H1 (cell line): ENCODE measurements around the gene FAHD1. TPM values are rescaled to one million over a fixed set of nuclear protein-coding genes. Genes with fewer than 3 reads are reported as not detected.

Source experiments
- CTCF ChIA-PET: fragments of 300-600 bp; sonication (Branson Sonifier 250); formaldehyde crosslinking; loops from one replicate; lab custom pipeline; 2021; ENCODE audit not compliant: partially characterized antibody; lab: Charles Lee
- POLR2A ChIA-PET: fragments of 300-600 bp; sonication (Branson Sonifier 250); formaldehyde crosslinking; loops from one replicate; lab custom pipeline; 2021; ENCODE audit warnings: inconsistent platforms; ENCODE audit not compliant: partially characterized antibody; lab: Charles Lee
- DNase-seq, 2 experiments: peaks; one replicate each; pipeline versions ENCODE4 v3.0.0 to v3.0.0-alpha.2; 2010 to 2022; ENCODE audit warnings: low spot score in 2 of 2, low read depth in 1 of 2, mixed read lengths in 1 of 2
- FAIRE-seq: peaks from 2 replicates; lab custom pipeline; 2011; peaks lifted over from hg19 to GRCh38; lab: Jason Lieb, UNC
- H2AFZ ChIP-seq: 2 replicates; pipeline ENCODE4 v1.8.1; 2012; ENCODE audit warnings: low read length, inconsistent platforms
- H2AK5ac ChIP-seq: 2 replicates; pipeline ENCODE4 v1.6.1; 2013; ENCODE audit warnings: low read depth, low read length
- H2BK120ac ChIP-seq: replicated peaks from 2 replicates; pipeline ENCODE3; 2013; ENCODE audit warnings: low read depth, low read length, inconsistent platforms
- H2BK12ac ChIP-seq: 2 replicates; pipeline ENCODE4 v1.6.1; 2013; ENCODE audit warnings: low read depth, low read length
- H2BK15ac ChIP-seq: 2 replicates; pipeline ENCODE4 v1.6.1; 2013; ENCODE audit warnings: low read length
- H2BK20ac ChIP-seq: 2 replicates; pipeline ENCODE4 v1.6.1; 2013; ENCODE audit warnings: low read length
- H2BK5ac ChIP-seq: 2 replicates; pipeline ENCODE4 v1.6.1; 2013; ENCODE audit warnings: low read depth, low read length
- H3K14ac ChIP-seq: 2 replicates; pipeline ENCODE4 v1.6.1; 2013; ENCODE audit warnings: inconsistent platforms; ENCODE audit not compliant: insufficient read length
- H3K18ac ChIP-seq: 2 replicates; pipeline ENCODE4 v1.6.1; 2013; ENCODE audit warnings: low read length; ENCODE audit errors: extremely low read depth
- H3K23ac ChIP-seq: 2 replicates; pipeline ENCODE4 v1.6.1; 2013; ENCODE audit warnings: inconsistent platforms; ENCODE audit not compliant: insufficient read length
- H3K23me2 ChIP-seq: 2 replicates; pipeline ENCODE4 v1.6.1; 2013; ENCODE audit warnings: low read depth, low read length
- H3K27ac ChIP-seq: 2 replicates; pipeline ENCODE4 v1.6.1; 2011; ENCODE audit warnings: low read depth, low read length, inconsistent platforms
- H3K27me3 ChIP-seq, 4 experiments: replicated peaks in 1 of 4; 1 replicate in 1 of 4; 2 replicates in 3 of 4; pipeline versions ENCODE4 v1.6.1 to v1.8.1; 2011 to 2013; ENCODE audit warnings: low read length in 3 of 4, mild to moderate bottlenecking in 3 of 4, inconsistent platforms in 2 of 4, mixed read lengths in 2 of 4, moderate library complexity in 1 of 4; ENCODE audit not compliant: control insufficient read depth in 3 of 4, insufficient read depth in 3 of 4; ENCODE audit errors: extremely low read depth in 1 of 4
- H3K36me3 ChIP-seq, 4 experiments: 2 replicates each; pipeline versions ENCODE4 v1.6.1 to v1.8.1; 2011 to 2013; ENCODE audit warnings: mild to moderate bottlenecking in 4 of 4, low read length in 3 of 4, moderate library complexity in 2 of 4, control low read depth in 1 of 4, inconsistent platforms in 1 of 4; ENCODE audit not compliant: insufficient read depth in 4 of 4, control insufficient read depth in 2 of 4
- H3K4ac ChIP-seq: replicated peaks from 2 replicates; pipeline ENCODE3; 2013; ENCODE audit warnings: low read length, low read depth, mixed read lengths, inconsistent platforms; ENCODE audit not compliant: insufficient read length
- H3K4me1 ChIP-seq, 4 experiments: replicated peaks in 1 of 4; 1 replicate in 1 of 4; 2 replicates in 3 of 4; pipeline versions ENCODE4 v1.6.1 to v1.8.1; 2011 to 2013; ENCODE audit warnings: low read length in 3 of 4, inconsistent platforms in 2 of 4, mixed read lengths in 1 of 4; ENCODE audit not compliant: insufficient read depth in 4 of 4, control insufficient read depth in 3 of 4
- H3K4me2 ChIP-seq, 2 experiments: 2 replicates each; pipeline versions ENCODE4 v1.6.1 to v1.8.1; 2011 to 2013; ENCODE audit warnings: low read depth in 2 of 2, low read length in 2 of 2, control low read depth in 1 of 2, inconsistent platforms in 1 of 2, mild to moderate bottlenecking in 1 of 2; ENCODE audit not compliant: insufficient read depth in 1 of 2
- H3K4me3 ChIP-seq, 4 experiments: fragments of 200-600, 300-600 bp in 1 of 4; sonication (generic), shearing (Covaris generic), sonication (Bioruptor Twin) in 1 of 4; 2 replicates each; pipeline versions ENCODE4 v1.5.1 to v1.8.1; 2011 to 2016; ENCODE audit warnings: low read length in 4 of 4, low read depth in 3 of 4, control low read depth in 2 of 4, inconsistent platforms in 2 of 4, mild to moderate bottlenecking in 2 of 4, mixed read lengths in 1 of 4, moderate library complexity in 1 of 4; ENCODE audit not compliant: insufficient read depth in 2 of 4; ENCODE audit errors: extremely low read depth in 1 of 4
- H3K56ac ChIP-seq: replicated peaks from 2 replicates; pipeline ENCODE3; 2013; ENCODE audit warnings: low read depth, mild to moderate bottlenecking, mixed read lengths, low read length, inconsistent platforms; ENCODE audit not compliant: insufficient read length
- H3K79me1 ChIP-seq: 2 replicates; pipeline ENCODE4 v1.6.1; 2013; ENCODE audit warnings: low read depth, low read length, control low read depth
- H3K79me2 ChIP-seq, 2 experiments: 2 replicates each; pipeline versions ENCODE4 v1.6.1 to v1.8.1; 2012 to 2013; ENCODE audit warnings: low read length in 2 of 2, mild to moderate bottlenecking in 2 of 2, inconsistent platforms in 1 of 2; ENCODE audit not compliant: insufficient read depth in 2 of 2, control insufficient read depth in 1 of 2
- H3K9ac ChIP-seq, 4 experiments: replicated peaks in 1 of 4; 1 replicate in 1 of 4; 2 replicates in 3 of 4; pipeline versions ENCODE4 v1.6.1 to v1.8.1; 2011 to 2013; ENCODE audit warnings: low read depth in 3 of 4, low read length in 3 of 4, control low read depth in 2 of 4, mild to moderate bottlenecking in 2 of 4, moderate library complexity in 2 of 4, inconsistent platforms in 1 of 4; ENCODE audit errors: extremely low read depth in 1 of 4
- H3K9me3 ChIP-seq, 2 experiments: 2 replicates each; pipeline versions ENCODE4 v1.6.1 to v1.8.1; 2012 to 2013; ENCODE audit warnings: mild to moderate bottlenecking in 2 of 2, moderate library complexity in 2 of 2, control low read depth in 1 of 2, inconsistent platforms in 1 of 2, low read depth in 1 of 2, low read length in 1 of 2, mixed read lengths in 1 of 2; ENCODE audit not compliant: insufficient read depth in 2 of 2
- H4K20me1 ChIP-seq, 2 experiments: replicated peaks in 1 of 2; 2 replicates each; pipeline versions ENCODE3 to v1.8.1; 2011 to 2013; ENCODE audit warnings: inconsistent platforms in 2 of 2, low read length in 2 of 2, mild to moderate bottlenecking in 1 of 2; ENCODE audit not compliant: insufficient read depth in 2 of 2, control insufficient read depth in 1 of 2
- H4K5ac ChIP-seq: 2 replicates; pipeline ENCODE4 v1.6.1; 2013; ENCODE audit warnings: low read length, low read depth, mixed read lengths, inconsistent platforms; ENCODE audit not compliant: insufficient read length
- H4K8ac ChIP-seq: 2 replicates; pipeline ENCODE4 v1.8.0; 2013; ENCODE audit warnings: mild to moderate bottlenecking, moderate library complexity, low read length, inconsistent platforms; ENCODE audit not compliant: insufficient read depth; ENCODE audit errors: extremely low read depth
- H4K91ac ChIP-seq: replicated peaks from 2 replicates; pipeline ENCODE3; 2013; ENCODE audit warnings: low read length, mixed read lengths, inconsistent platforms; ENCODE audit not compliant: insufficient read length
- E2F6 ChIP-seq: IDR thresholded peaks from 2 replicates; pipeline ENCODE4 v1.6.1; 2012; ENCODE audit warnings: inconsistent platforms
- KDM5A ChIP-seq: fragments of 200-600 bp; IDR thresholded peaks from 2 replicates; pipeline ENCODE4 v1.7.1; 2012; ENCODE audit warnings: mild to moderate bottlenecking, low read length, inconsistent platforms, mixed read lengths
- MAX ChIP-seq: IDR thresholded peaks from 2 replicates; pipeline ENCODE4 v1.6.1; 2012; ENCODE audit warnings: inconsistent platforms
- RAD21 ChIP-seq, 2 experiments: IDR thresholded peaks in 1 of 2; conservative IDR thresholded peaks in 1 of 2; 2 replicates each; pipeline ENCODE4 v1.6.1; 2011; ENCODE audit warnings: low read depth in 2 of 2, low read length in 2 of 2, improper control_type of control experiment in 1 of 2, inconsistent platforms in 1 of 2, mild to moderate bottlenecking in 1 of 2, moderate library complexity in 1 of 2
- RNF2 ChIP-seq: fragments of 200-900, 300-1000 bp; sonication (generic); IDR thresholded peaks from 2 replicates; pipeline ENCODE4 v1.7.1; 2016; ENCODE audit warnings: borderline replicate concordance, low read depth, mild to moderate bottlenecking, antibody characterized with exemption, low read length; ENCODE audit not compliant: poor library complexity, severe bottlenecking; ENCODE audit errors: missing control alignments
- SUZ12 ChIP-seq: fragments of 200-600 bp; sonication (generic); IDR thresholded peaks from 2 replicates; pipeline ENCODE4 v1.6.1; 2012; ENCODE audit warnings: mild to moderate bottlenecking, inconsistent platforms, low read length, moderate library complexity, mixed read lengths
- WGBS, 2 experiments: shearing (Covaris generic) in 1 of 2; methylation state at CpG; one replicate each; pipeline versions ENCODE4 v1.1.6 to v1.1.7; 2013 to 2015; ENCODE audit warnings: low lambda C conversion rate in 2 of 2, mixed read lengths in 2 of 2, inconsistent platforms in 1 of 2, low coverage in 1 of 2, missing lambda C conversion rate in 1 of 2; ENCODE audit not compliant: insufficient replicate concordance in 2 of 2, insufficient coverage in 1 of 2, insufficient read length in 1 of 2; ENCODE audit errors: extremely low coverage in 1 of 2, missing lambda C conversion rate in 1 of 2; 5-methylcytosine and 5-hydroxymethylcytosine counted together
- polyA plus RNA-seq, 7 experiments: library from polyadenylated mRNA; depleted of rRNA in 3 of 7; stranded (reverse) in 5 of 7; unstranded in 2 of 7; fragments of >200 nt in 5 of 7; fragments of 200-250 nt in 2 of 7; gene quantifications; 1 replicate in 5 of 7; 2 replicates in 1 of 7; 4 replicates in 1 of 7; pipeline versions ENCODE4 v1.2.1 to v1.2.3, GENCODE V29; 2011 to 2013; ENCODE audit warnings: missing spikeins in 2 of 7, mixed read lengths in 2 of 7
- total RNA-seq: library from RNA; stranded (reverse); fragmentation: NEBNext Ultra II Directional; extraction: Animal tissue kit (Norgen Biotek cat#: 25700); gene quantifications from 2 replicates; pipeline ENCODE4 v1.2.1, GENCODE V29; 2021
- TF ChIP-seq, protein P1 (sequence below), 3 experiments: IDR thresholded peaks; 1 replicate in 2 of 3; 2 replicates in 1 of 3; pipeline versions ENCODE4 v1.5.1 to v1.6.1; 2011; ENCODE audit warnings: low read length in 3 of 3, mild to moderate bottlenecking in 3 of 3, inconsistent platforms in 2 of 3, low read depth in 1 of 3, moderate library complexity in 1 of 3; ENCODE audit not compliant: insufficient read depth in 1 of 3; ENCODE audit errors: control extremely low read depth in 1 of 3

FAHD1 gene
- total and polyA plus RNA-seq, 2 of the 8 experiments (the other 6 are each of a cell fraction or from before 2014, with no cell fraction given) = 20.4 to 31.9 TPM

DNA sequence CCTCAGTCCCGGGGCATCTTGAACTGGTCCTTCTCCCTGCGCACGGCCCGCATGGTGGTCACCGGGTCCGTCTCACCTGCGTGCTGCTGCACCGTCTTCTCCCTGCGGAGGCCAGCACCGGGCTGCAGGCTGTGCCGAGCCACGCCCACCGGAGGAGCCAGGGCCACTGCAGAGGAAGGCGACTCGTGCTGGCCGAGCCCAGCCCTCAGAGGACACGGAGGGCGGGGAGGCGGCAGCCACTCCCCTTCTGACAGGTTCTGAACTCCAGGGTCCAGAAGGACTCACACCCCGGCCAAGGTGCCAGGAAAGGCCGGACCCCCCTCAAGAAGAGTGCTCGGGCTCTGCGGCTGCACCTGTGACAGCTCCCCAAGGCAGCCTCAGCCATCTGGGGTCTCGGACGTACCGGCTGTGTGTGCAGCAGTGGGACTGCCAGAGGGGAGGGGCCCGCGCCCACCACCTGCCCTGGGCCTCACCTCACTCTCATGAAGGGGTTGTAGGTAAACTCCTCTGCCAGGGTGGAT lies 17.7 kb upstream of the FAHD1 start:
- no peak overlapping the region for H3K27ac ChIP-seq
- no peak overlapping the region for H3K56ac ChIP-seq
- CTCF ChIA-PET = no interaction called here
- H3K27me3 ChIP-seq = no peaks in the 10 kb centered on the region
- H4K8ac ChIP-seq = no peak overlapping the region; the same call in 1 of the 2 replicates
- no peak overlapping the region for H4K5ac ChIP-seq
- no peaks in the 10 kb centered on the region; a peak in 2 of 7 replicates for H3K4me1 ChIP-seq
- no peaks in the 10 kb centered on the region; a peak in 1 of 8 replicates for H3K36me3 ChIP-seq
- no peaks in the 10 kb centered on the region for H3K79me2 ChIP-seq
- no peak overlapping the region for H4K91ac ChIP-seq
- no peak overlapping the region for H3K18ac ChIP-seq
- peaks cover 3 to 5% of the 10 kb centered on the region in 2 experiments; a peak in 1 of 4 replicates for H3K9me3 ChIP-seq
- H3K14ac ChIP-seq = no peak overlapping the region
- POLR2A ChIA-PET = no interaction called here
- DNase-seq = no peak
- no peak overlapping the region for H3K23ac ChIP-seq
- no peak overlapping the region for H2AK5ac ChIP-seq
- H2BK120ac ChIP-seq = no peak overlapping the region
- H2BK12ac ChIP-seq = no peak overlapping the region
- H4K20me1 ChIP-seq = peaks cover 0 to 2% of the 10 kb centered on the region in 2 experiments
- no peak overlapping the region for H2BK15ac ChIP-seq
- 81% methylated on average over 27 of the region's 28 CpGs; no CpG with 5 or more reads in 1 of the 2 experiments for WGBS, 2 experiments
- H2AFZ ChIP-seq = no peak overlapping the region
- no peak overlapping the region for H3K4me2 ChIP-seq
- FAIRE-seq = no peak
- no peaks in the 10 kb centered on the region for H3K79me1 ChIP-seq
- no peak overlapping the region for H3K4me3 ChIP-seq
- no peaks in the 10 kb centered on the region for H3K23me2 ChIP-seq
- H2BK20ac ChIP-seq = no peak overlapping the region
- H3K9ac ChIP-seq = no peak overlapping the region
- H2BK5ac ChIP-seq = no peak overlapping the region
- TF ChIP-seq KDM5A (no peak), MAX (peak; percentile 46), E2F6 (0 out of 2 replicates have a peak, but pooled peaks have one; percentile 11), SUZ12 (no peak), RAD21 (IDR thresholded peaks at IDR 0.05 in 1 of 2, conservative IDR thresholded peaks at IDR 0.05 in 1 of 2; ENCODE audit: low read depth in 2 of 2, low read length in 2 of 2) (peak; percentile 5 to 15; a peak in 1 of 4 replicates), RNF2 (no peak)
- TF ChIP-seq, protein P1, sequence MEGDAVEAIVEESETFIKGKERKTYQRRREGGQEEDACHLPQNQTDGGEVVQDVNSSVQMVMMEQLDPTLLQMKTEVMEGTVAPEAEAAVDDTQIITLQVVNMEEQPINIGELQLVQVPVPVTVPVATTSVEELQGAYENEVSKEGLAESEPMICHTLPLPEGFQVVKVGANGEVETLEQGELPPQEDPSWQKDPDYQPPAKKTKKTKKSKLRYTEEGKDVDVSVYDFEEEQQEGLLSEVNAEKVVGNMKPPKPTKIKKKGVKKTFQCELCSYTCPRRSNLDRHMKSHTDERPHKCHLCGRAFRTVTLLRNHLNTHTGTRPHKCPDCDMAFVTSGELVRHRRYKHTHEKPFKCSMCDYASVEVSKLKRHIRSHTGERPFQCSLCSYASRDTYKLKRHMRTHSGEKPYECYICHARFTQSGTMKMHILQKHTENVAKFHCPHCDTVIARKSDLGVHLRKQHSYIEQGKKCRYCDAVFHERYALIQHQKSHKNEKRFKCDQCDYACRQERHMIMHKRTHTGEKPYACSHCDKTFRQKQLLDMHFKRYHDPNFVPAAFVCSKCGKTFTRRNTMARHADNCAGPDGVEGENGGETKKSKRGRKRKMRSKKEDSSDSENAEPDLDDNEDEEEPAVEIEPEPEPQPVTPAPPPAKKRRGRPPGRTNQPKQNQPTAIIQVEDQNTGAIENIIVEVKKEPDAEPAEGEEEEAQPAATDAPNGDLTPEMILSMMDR (IDR thresholded peaks at IDR 0.05; ENCODE audit: control extremely low read depth in 1 of 3, insufficient read depth in 1 of 3, low read depth in 1 of 3, low read length in 3 of 3) = peak in 2 of 3 experiments; percentile 12 to 23; a peak in 2 of 4 replicates
- no peak overlapping the region for H3K4ac ChIP-seq
